HG03066 (cell line): ENCODE data around the gene AGPAT4.
"Not testable (repeated sequence)": the region's sequence is repeated elsewhere in the genome, so short reads cannot be mapped to it uniquely, and the experiment has no call there.

Experiments used
- ATAC-seq: cut with Tn5 transposase; IDR thresholded peaks from one replicate; pipeline ENCODE4 v1.9.1; 2021; ENCODE audit warnings: low read depth; ENCODE audit not compliant: unreplicated experiment

AGPAT4 gene

GRCh38 chr6:161273752-161274487 lies at the start of gene AGPAT4:
Gene AGPAT4 (minus strand): TSS chr6:161274061. CDS start chr6:161232213, 41,848 bp downstream.
- ATAC-seq, result peak; percentile 96

DNA sequence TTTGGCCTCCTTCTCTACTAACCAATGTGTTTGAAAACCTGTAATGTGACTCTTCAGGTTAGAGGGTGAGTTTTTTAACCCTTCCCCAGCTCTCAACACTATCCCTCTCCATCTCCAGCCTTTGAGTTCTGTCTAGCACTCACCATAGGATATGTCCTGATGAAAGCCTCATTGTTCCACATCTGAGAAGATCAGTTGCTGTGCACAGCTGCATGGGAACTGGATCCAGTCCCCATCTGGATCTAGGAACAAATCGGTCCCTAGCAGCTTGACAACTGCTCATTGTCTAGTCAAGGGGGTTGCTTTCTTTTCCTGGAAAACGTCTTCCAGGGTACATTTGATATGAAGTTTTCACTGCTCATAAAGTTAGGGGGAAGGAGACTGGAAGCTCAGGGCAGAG lies 45.4 kb upstream of the AGPAT4 start:
- no peak for ATAC-seq

GRCh38 chr6:161318456-161318855 lies 44.6 kb upstream of the AGPAT4 start:
- ATAC-seq, result no peak

DNA sequence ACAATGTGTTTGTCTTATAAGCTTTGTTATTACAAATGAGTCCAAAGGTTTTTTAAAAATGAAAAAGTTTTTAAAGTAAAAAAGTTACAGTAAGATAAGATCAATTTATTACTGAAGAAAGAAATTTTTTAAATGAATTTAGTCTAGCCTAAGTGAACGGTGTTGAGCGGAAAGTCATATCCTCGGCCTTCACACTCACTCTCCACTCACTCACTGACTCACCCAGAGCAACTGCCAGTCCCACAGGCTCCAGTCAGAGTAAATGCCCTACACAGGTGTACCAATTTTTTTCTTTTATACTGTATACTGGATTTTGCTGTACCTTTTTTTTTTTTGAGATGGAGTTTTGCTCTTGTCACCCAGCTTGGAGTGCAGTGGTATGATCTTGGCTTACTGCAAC lies 42.7 kb upstream of the AGPAT4 start:
- ATAC-seq, result no peak

- not testable (repeated sequence) for ATAC-seq
Observed at GRCh38 chr6:161315246-161315917, 41.5 kb upstream of the AGPAT4 start.

GRCh38 chr6:161314541-161315245 lies 40.8 kb upstream of the AGPAT4 start:
- not testable (repeated sequence) for ATAC-seq

DNA sequence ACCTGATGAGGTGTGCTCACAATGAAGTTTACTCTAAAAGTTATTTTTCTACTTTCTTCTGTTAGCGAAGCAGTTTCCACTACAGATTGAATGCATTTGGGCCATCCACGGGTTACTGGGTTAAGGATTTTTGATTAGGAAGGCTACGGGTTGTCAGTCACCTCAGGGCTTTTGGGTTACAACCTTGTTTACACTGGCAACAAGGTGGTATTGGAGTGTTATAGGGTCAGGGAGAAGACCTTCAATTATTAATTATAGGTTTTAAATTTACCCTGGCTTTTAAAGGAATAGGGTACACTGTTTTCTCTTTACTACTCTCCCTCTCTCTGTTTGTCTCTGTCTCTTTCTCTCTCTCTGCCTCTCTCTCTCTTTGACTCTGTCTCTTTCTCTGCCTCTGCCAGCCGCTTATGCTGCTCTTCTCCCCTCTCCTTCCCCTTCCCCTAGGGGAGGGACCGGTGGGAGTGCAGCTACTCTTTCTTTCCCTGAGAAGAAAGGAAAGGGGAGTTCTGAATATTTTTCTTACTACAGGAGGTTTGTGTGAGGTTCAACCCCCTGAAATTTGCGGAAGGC lies 40.2 kb upstream of the AGPAT4 start:
- ATAC-seq, result no peak

DNA sequence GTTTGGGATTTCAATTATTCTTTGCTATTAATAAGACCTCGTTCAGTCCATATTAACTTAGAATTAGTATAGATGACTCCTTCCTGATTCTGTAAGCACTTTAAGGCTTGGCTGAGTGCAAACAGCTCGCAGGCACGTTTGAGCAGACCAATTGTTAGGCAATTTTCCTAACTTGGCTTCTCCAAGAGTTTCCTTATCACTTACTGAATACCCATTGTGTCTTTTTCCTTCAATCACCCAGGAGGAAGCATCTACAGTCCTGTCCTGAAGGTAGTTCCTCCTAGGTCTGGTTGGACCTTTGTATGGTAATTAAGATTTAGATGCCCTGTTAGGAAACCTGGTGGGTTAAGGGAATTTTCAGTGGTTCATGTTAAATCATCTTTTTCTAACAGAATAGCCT lies 39.6 kb upstream of the AGPAT4 start:
- not testable (repeated sequence) for ATAC-seq

- ATAC-seq, result not testable (repeated sequence)
Observed at GRCh38 chr6:161309774-161310173, 35.9 kb upstream of the AGPAT4 start.

DNA sequence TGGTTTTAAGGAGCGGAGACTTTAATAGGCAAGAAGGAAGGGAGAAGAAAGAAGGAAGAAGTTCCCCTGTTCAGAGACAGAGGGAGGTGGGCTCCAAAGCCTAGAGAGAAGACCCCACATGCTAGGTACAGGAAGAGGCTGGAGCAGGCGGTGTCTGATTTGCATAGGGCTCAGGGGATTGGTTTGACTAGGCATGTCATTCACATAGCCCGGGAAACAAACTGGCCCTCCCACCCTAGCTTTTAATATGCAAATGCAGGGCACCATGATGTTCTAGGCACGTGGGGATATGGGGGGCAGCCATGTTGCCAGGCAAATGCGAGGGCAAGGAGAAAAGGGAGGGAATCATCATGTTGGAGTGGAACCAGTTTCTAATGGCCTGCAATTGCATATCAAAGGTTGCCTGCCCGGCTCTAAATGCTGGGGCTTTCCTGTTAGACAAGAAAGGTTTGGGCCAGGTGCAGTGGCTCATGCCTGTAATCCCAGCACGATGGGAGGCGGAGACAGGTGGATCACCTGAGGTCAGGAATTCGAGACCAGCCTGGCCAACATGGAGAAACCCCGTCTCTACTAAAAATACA lies 34.3 kb upstream of the AGPAT4 start:
- ATAC-seq, result no peak

GRCh38 chr6:161305860-161306259 lies 32.0 kb upstream of the AGPAT4 start:
- ATAC-seq, result no peak

DNA sequence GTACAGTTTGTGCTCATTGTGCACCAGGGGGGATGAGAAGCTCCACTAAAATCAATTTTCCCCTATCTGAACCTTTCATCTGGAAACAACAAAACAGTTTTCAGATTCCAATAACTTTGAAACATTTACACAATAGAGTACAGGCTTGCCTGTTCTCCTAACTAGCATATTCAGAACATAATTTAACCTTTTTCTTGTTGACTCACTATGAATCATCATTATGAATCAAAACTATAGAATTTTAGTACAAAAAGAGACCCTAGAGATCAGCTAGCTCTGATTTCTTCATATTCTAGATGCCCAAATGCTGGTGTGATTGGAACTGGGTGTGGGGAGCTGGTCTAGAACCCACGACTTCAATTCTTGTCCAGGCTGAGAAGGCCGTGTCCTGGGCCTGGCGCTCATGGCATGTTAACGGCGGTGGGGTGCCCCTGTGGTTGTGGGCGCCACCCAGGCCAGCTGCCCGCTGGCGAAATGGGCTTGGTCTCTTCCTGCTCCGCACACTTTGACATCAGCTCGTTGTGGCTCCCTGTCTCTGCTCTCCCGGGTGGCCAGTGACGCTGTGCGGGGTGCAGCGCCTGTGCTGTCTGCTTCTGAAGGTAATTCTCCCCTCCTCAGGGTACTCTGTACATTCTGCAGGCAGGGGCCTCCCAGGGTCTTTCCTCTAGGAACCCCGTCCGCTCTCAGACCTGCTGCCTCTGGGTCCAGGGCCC lies 29.9 kb upstream of the AGPAT4 start:
- no peak for ATAC-seq

- ATAC-seq, result no peak
Observed at GRCh38 chr6:161302949-161303348, 29.1 kb upstream of the AGPAT4 start.

GRCh38 chr6:161301338-161301737 lies 27.5 kb upstream of the AGPAT4 start:
- ATAC-seq, result no peak

GRCh38 chr6:161300823-161301222 lies 27.0 kb upstream of the AGPAT4 start:
- ATAC-seq, result no peak

- no peak for ATAC-seq
Observed at GRCh38 chr6:161299726-161300125, 25.9 kb upstream of the AGPAT4 start.

- ATAC-seq, result no peak
Observed at GRCh38 chr6:161295784-161296183, 21.9 kb upstream of the AGPAT4 start.

GRCh38 chr6:161292650-161293281 lies 18.9 kb upstream of the AGPAT4 start:
- no peak for ATAC-seq

- ATAC-seq, result no peak
Observed at GRCh38 chr6:161292145-161292544, 18.3 kb upstream of the AGPAT4 start.

GRCh38 chr6:161290751-161291150 lies 16.9 kb upstream of the AGPAT4 start:
- no peak for ATAC-seq
